ENCODE measurements around the gene KIAA1671. TPM values are rescaled to one million over a fixed set of nuclear protein-coding genes. Genes with fewer than 3 reads are reported as not detected.
"Not testable (repeated sequence)": the region's sequence is repeated elsewhere in the genome, so short reads cannot be mapped to it uniquely, and the experiment has no call there.

KIAA1671 gene
- total RNA-seq, 2 experiments from 2014 or later = 12.3 to 14.0 TPM

DNA sequence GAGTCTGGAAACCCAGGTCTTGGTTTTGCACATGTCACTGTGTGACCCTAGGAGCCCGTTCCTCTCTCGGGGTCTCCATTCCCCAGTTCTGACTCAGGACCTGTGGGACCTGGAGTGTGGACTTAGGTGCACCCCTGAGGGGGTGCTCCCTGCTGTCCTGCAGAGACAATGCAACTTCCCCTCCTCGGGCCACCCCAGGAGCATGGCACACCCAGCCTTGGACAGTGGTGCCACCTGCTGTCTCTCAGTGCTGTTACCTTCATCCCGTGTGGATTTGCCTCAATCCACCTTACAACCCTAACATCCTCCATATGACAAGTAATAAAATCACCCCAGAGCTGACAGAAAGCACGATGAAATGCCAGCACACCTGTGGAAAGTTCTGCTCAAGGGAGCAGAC, 219.6 kb downstream of the KIAA1671 start:
- no peaks in the 10 kb centered on the region for H3K27me3 Mint-ChIP-seq
- ATAC-seq = peak; percentile 83
- H3K4me1 Mint-ChIP-seq = no peaks in the 10 kb centered on the region
- no peaks in the 10 kb centered on the region for H3K9me3 Mint-ChIP-seq (ENCODE audit: low read depth)
- CTCF ChIA-PET = interaction anchor here (0.8 to 1.6 kb wide), 3 partner anchors 60 to 111 kb away, joined by 3 to 4 read pairs (median 3); no protein-coding TSS in a partner anchor
- no peak overlapping the region for H3K4me3 Mint-ChIP-seq
- no peak overlapping the region for H3K27ac Mint-ChIP-seq
- peak; percentile 71 for DNase-seq
- H3K36me3 Mint-ChIP-seq (ENCODE audit: low read depth) = peaks cover under 1% of the 10 kb centered on the region
- intact Hi-C loops (cut with DNase I, micrococcal nuclease) = loop anchor here (1.0 to 5.0 kb wide), 4 partner anchors 61 to 112 kb away; no protein-coding TSS in a partner anchor
- POLR2A ChIA-PET = no interaction called here

DNA sequence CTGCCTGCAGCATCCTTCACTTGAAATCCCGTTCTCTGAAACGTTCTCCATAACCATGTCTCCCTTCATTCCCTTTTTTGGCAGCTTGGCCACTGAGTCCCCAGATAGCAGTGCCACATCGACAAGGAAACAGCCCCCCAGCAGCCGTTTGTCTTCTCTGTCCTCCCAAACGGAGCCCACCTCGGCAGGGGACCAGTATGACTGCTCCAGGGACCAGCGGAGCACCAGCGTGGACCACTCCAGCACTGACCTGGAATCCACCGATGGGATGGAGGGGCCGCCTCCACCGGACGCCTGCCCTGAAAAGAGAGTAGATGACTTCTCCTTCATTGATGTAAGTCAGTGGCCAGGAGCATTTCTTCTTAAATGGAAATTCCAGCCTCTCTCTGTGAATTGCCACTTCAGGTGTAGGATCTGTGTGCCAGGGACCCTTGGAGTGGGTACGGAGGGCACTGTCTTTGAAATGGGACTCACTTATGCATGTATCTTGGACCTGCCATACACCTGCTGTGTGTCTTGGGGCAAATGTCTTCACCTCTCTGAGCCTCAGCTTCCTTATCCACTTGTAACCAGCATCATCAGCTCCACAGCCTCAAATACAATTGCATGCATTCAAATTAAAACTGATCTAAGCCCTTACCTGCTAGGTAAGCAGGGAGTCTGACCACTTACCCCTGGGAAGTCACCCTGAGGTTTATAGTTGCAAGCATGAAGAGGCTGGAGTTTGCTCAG, 221.8 kb downstream of the KIAA1671 start:
- CTCF ChIA-PET = interaction anchor here (1.6 kb wide), 1 partner anchor 93 kb away, joined by 4 read pairs; no protein-coding TSS in a partner anchor
- peaks cover 11% of the 10 kb centered on the region for H3K36me3 Mint-ChIP-seq (ENCODE audit: low read depth)
- intact Hi-C loops (cut with DNase I, micrococcal nuclease) = loop anchor here in 1 of 2 experiments (5.0 kb wide), 1 partner anchor 92 kb away; no protein-coding TSS in a partner anchor

DNA sequence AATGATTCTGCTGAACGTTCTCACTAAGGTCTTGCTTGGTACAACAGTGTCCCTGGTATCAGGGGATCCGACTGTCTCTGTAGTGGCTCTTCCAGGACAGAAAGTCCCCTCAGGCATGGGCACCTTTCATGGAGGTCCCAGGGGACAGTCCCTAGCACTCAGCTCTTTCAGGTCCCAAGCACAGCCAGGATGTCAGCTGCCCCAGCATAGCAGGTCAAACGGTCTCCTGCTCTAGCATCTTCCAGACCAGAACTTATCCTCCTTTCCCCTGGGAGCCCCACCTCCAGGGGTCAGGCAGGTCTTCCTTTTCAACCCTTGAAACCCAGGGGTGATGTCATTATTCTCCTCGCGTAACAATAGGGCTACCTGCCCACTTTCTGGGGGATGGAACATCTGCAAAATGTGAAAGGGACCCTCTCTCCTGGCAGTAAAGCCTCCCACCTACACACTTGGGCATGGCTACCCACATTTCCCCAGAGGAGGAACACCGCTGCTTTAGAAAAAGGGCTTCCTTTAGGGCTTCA, 222.4 kb downstream of the KIAA1671 start:
- ChIA-PET CTCF (no interaction called here), POLR2A (no interaction called here)
- Mint-ChIP-seq H3K36me3 (ENCODE audit: low read depth) (peaks cover 17% of the 10 kb centered on the region), H3K4me1 (no peaks in the 10 kb centered on the region), H3K27me3 (no peaks in the 10 kb centered on the region), H3K9me3 (ENCODE audit: low read depth) (peaks cover 8% of the 10 kb centered on the region), H3K27ac (no peak overlapping the region), H3K4me3 (no peak overlapping the region)
- intact Hi-C loops (cut with DNase I, micrococcal nuclease) = loop anchor here in 1 of 2 experiments (5.0 kb wide), 1 partner anchor 93 kb away; no protein-coding TSS in a partner anchor
- no peak for ATAC-seq
- DNase-seq = no peak

More for the DNA sequence above, 221.8 kb downstream of the KIAA1671 start:
- Mint-ChIP-seq H3K4me1 (no peaks in the 10 kb centered on the region), H3K4me3 (no peak overlapping the region), H3K9me3 (ENCODE audit: low read depth) (peaks cover 2% of the 10 kb centered on the region), H3K27ac (no peak overlapping the region), H3K27me3 (no peaks in the 10 kb centered on the region)
- ATAC-seq (no peak), DNase-seq (no peak)
- POLR2A ChIA-PET = no interaction called here

DNA sequence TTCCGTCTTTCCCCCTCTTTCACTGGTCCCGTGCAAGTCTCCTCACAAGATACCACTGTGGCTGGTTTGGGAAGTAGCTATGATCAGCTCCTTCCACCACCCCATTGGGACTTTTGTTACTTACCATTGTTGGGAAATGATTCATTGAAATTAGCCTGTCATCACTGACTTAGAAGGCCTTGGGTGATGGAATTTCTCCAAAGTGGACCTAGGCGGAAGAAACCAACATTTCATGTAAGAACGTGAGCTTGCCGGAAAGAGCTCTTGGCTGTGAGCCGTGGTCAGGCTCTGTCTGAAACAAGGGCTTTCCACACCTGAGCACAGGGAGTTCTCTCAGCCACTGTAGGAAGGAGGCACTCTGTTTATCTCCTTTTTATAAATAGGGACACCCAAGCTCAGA, 223.7 kb downstream of the KIAA1671 start:
- no peaks in the 10 kb centered on the region for H3K4me1 Mint-ChIP-seq
- CTCF ChIA-PET = interaction anchor here (1.1 to 1.3 kb wide), 3 partner anchors 26 to 130 kb away, joined by 4 to 5 read pairs (median 4); no protein-coding TSS in a partner anchor
- H3K36me3 Mint-ChIP-seq (ENCODE audit: low read depth) = peaks cover 18% of the 10 kb centered on the region
- H3K27ac Mint-ChIP-seq = no peak overlapping the region
- DNase-seq (no peak), ATAC-seq (no peak)
- POLR2A ChIA-PET = interaction anchor here (0.7 kb wide), 1 partner anchor 75 kb away, joined by 3 read pairs; no protein-coding TSS in a partner anchor
- H3K4me3 Mint-ChIP-seq = no peak overlapping the region
- intact Hi-C loops (cut with DNase I, micrococcal nuclease) = no loop called here
- no peaks in the 10 kb centered on the region for H3K27me3 Mint-ChIP-seq
- H3K9me3 Mint-ChIP-seq (ENCODE audit: low read depth) = peaks cover 9% of the 10 kb centered on the region

DNA sequence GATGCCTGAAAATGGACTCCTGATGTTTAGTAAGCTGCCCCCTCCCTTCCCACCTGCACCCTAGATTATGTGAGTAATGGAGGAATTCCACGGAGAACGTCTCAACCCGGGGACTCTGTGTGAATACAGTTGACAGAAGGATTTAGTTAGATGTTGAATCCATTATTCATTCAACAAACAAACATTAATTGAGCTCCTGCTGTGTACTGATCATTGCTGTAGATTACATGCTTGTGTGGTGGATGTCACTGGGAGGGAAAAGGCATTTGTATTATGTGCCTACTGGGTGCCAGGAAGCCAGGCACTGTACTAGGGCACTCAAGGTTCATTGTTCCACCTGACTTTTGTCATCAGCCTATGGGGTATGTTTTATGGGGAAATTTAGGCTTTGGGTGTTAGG, 224.3 kb downstream of the KIAA1671 start:
- ChIA-PET POLR2A (no interaction called here), CTCF (interaction anchor here (1.1 to 1.3 kb wide), 3 partner anchors 25 to 130 kb away, joined by 4 to 5 read pairs (median 4); no protein-coding TSS in a partner anchor)
- Mint-ChIP-seq H3K27me3 (no peaks in the 10 kb centered on the region), H3K36me3 (ENCODE audit: low read depth) (peaks cover 18% of the 10 kb centered on the region), H3K27ac (no peak overlapping the region), H3K4me3 (no peak overlapping the region), H3K4me1 (no peaks in the 10 kb centered on the region), H3K9me3 (ENCODE audit: low read depth) (peaks cover 9% of the 10 kb centered on the region)
- ATAC-seq (no peak), DNase-seq (no peak)
- intact Hi-C loops (cut with DNase I, micrococcal nuclease) = no loop called here

DNA sequence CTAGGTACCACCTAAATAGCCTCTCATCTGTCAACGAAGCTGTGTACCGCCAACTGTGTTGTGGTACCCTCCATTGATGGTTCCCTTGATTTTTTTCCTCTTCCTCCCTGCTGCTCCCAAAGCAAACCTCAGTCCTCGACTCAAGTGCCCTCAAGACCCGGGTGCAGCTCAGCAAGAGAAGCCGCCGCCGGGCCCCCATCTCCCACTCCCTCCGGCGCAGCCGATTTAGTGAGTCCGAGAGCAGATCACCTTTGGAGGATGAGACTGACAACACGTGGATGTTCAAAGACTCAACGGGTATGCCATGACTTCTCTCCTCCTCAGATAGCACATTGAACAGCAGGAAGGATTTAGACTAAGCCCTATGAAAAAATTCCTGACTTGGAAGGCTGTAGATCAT, 224.7 kb downstream of the KIAA1671 start:
- no peaks in the 10 kb centered on the region for H3K27me3 Mint-ChIP-seq
- no peak overlapping the region for H3K4me3 Mint-ChIP-seq
- DNase-seq (no peak), ATAC-seq (no peak)
- H3K9me3 Mint-ChIP-seq (ENCODE audit: low read depth) = peaks cover 9% of the 10 kb centered on the region
- no peaks in the 10 kb centered on the region for H3K4me1 Mint-ChIP-seq
- intact Hi-C loops (cut with DNase I, micrococcal nuclease) = no loop called here
- CTCF ChIA-PET = interaction anchor here (1.1 to 1.3 kb wide), 3 partner anchors 25 to 129 kb away, joined by 4 to 5 read pairs (median 4); no protein-coding TSS in a partner anchor
- peaks cover 18% of the 10 kb centered on the region for H3K36me3 Mint-ChIP-seq (ENCODE audit: low read depth)
- H3K27ac Mint-ChIP-seq = no peak overlapping the region
- POLR2A ChIA-PET = no interaction called here

DNA sequence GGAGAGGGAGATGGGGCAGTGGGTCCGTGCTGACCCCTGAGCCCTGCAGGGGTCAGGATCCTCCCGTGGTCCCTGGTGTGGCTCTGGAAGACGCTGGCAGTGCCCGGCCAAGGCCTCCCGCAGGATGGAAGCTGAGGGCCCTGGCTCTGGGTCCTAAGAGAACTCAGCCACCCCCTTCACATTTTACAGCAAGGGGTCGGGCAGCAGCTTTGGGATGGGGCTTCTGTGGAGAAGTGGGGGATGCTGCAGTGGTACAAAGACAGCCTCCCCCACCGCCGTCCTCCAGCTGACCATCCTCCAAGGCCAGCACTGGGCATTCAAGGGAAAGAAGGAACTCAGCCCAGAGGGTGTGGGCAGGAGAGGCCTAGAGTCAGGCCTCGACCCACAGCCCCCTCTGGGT, 225.4 kb downstream of the KIAA1671 start:
- DNase-seq (no peak), ATAC-seq (no peak)
- Mint-ChIP-seq H3K9me3 (ENCODE audit: low read depth) (peaks cover 9% of the 10 kb centered on the region), H3K36me3 (ENCODE audit: low read depth) (peaks cover 20% of the 10 kb centered on the region), H3K27ac (no peak overlapping the region), H3K27me3 (no peaks in the 10 kb centered on the region), H3K4me1 (no peaks in the 10 kb centered on the region), H3K4me3 (no peak overlapping the region)
- CTCF ChIA-PET = no interaction called here
- intact Hi-C loops (cut with DNase I, micrococcal nuclease) = no loop called here
- POLR2A ChIA-PET = no interaction called here

DNA sequence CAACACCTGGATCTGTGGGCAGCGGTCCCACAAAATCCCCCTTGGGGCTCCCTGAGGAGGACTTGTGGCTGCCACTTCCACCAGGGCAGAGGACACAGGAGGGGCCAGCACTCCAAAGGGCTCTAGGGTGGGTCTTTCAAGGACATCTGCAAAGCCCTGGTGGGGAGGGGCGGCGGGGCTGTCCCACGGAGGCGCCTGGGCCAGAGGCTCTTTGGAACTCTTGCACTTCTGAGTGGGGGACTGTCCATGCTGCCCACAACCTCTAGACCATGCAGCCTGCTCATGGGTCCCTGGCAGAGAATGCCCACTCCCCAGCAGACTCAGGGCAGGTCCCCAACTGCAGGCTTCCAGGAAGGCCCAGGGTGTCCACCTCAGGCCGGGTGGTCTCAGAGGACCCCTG, 225.8 kb downstream of the KIAA1671 start:
- H3K9me3 Mint-ChIP-seq (ENCODE audit: low read depth); intact Hi-C loops (cut with DNase I, micrococcal nuclease); H3K27me3 Mint-ChIP-seq; POLR2A ChIA-PET; H3K27ac Mint-ChIP-seq; CTCF ChIA-PET; H3K4me1 Mint-ChIP-seq: not testable (repeated sequence)
- DNase-seq = peak; percentile 26
- Mint-ChIP-seq H3K36me3 (ENCODE audit: low read depth) (peaks cover 20% of the 10 kb centered on the region), H3K4me3 (peak overlapping the region; percentile 50)
- peak; percentile 49 for ATAC-seq

DNA sequence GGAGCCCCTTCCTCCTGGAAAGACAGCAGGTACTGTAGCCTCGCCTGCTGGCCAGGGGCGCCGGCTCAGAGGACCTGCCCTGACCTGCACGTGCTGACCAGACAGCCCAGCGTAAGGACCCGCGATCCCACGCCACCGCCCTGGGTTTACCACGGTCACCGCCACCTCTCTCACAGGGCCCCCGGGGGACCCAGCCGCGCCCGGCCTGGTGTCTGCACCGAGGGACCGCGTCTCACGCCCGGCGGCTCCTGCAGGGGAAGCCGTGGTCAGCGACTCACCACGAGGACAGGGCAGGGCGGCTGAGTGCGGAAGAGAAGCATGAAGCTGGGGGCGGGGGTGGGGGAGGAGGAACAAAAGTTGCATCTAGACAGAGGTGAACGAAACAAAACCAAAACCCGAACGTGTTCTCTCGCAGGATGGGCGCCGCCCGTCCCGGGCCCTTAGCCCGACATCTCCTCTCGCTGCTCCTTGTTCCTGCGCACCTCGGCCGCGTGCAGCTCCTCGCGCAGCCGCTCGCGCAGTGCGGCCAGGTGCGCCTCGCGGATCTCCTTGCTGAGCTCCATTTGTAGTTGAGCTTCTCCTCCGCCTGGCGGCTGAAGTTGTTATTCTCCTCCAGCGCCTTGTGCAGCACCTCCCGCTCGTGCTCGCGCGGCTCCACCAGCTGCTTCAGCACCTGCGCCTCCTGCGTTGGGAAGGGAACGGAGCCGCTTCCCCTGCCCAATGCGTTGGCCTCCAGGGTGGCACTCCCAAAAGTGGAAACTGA, 226.5 kb downstream of the KIAA1671 start:
- H3K4me1 Mint-ChIP-seq; H3K4me3 Mint-ChIP-seq; H3K27me3 Mint-ChIP-seq; H3K27ac Mint-ChIP-seq; POLR2A ChIA-PET; intact Hi-C loops (cut with DNase I, micrococcal nuclease); H3K9me3 Mint-ChIP-seq (ENCODE audit: low read depth): not testable (repeated sequence)
- peaks cover 20% of the 10 kb centered on the region for H3K36me3 Mint-ChIP-seq (ENCODE audit: low read depth)
- ATAC-seq (peak; percentile 61), DNase-seq (peak; percentile 16)
- CTCF ChIA-PET = interaction anchor here (0.6 kb wide), 1 partner anchor 422 kb away, joined by 4 read pairs; no protein-coding TSS in a partner anchor

DNA sequence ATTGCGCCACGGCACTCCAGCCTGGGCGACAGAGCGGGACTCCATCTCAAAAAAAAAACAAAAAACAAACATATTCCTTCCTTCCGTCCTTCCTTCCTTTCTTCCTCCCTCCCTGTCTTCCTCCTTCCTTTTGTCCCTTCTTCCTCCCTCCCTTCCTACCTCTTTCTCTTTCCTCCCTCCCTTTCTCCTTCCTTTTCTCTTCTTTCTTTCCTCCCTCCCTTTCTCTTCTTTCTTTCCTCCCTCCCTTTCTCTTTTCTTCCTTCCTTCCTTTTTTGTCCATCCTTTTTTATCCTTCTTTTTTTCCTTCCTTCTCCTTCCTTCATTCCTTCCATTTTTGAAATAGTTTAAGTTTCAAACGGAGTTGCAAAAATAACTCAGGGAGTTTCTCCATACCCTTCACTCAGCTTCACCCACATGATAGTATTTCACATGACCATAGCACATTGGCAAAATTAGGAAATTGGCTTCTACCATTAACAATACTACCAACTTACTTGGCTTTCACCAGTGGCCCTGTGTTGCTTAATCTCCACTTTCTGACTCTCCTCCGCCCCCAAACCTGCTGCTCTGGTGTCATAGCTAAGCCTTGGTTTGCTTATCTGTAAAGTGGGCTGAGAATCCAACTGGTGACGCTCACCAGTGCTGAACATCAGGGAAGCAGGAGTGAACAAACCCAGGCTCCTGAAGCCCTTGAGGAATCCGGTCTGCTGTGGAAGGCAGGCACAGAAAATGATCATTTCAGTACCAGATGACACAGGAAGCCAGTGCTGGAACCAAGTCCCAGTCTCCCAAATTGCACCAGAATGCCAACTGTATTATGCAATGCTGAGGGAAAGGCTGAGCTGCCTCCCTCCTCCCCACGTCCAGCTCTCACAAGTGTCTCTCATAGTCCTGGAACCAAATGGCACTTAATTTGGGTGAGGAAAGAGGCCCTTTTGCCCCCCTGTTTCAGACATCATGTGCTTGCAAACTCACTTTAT, 229.9 kb downstream of the KIAA1671 start:
- Mint-ChIP-seq H3K27me3 (no peaks in the 10 kb centered on the region), H3K9me3 (ENCODE audit: low read depth) (peaks cover 9% of the 10 kb centered on the region), H3K27ac (no peak overlapping the region), H3K4me3 (no peak overlapping the region), H3K36me3 (ENCODE audit: low read depth) (peaks cover 17% of the 10 kb centered on the region), H3K4me1 (no peaks in the 10 kb centered on the region)
- ChIA-PET CTCF (interaction anchor here (0.6 kb wide), 1 partner anchor 10 kb away, joined by 4 read pairs; no protein-coding TSS in a partner anchor), POLR2A (interaction anchor here (0.6 kb wide), 1 partner anchor 84 kb away, joined by 3 read pairs; no protein-coding TSS in a partner anchor)
- ATAC-seq = no peak
- intact Hi-C loops (cut with DNase I, micrococcal nuclease) = no loop called here
- DNase-seq = no peak

Data from activated CD4-positive, alpha-beta T cell treated with anti-CD3 and anti-CD28 coated beads for 36 hours (primary cell).